Stimulated activated CD4-positive, alpha-beta T cell treated with anti-CD3 and anti-CD28 coated beads, Interleukin-12 subunit alpha, Interleukin-12 subunit beta, amount 100 ng/mL, for 24 hours (primary cell): ENCODE data around the gene TLCD2.
"Not testable (repeated sequence)": the region's sequence is repeated elsewhere in the genome, so short reads cannot be mapped to it uniquely, and the experiment has no call there.

Experiments
- DNase-seq, 2 experiments: peaks; one replicate each; pipeline ENCODE4 v3.0.0-alpha.2; 2020; ENCODE audit warnings: low read depth in 2 of 2

TLCD2 gene, protein sequence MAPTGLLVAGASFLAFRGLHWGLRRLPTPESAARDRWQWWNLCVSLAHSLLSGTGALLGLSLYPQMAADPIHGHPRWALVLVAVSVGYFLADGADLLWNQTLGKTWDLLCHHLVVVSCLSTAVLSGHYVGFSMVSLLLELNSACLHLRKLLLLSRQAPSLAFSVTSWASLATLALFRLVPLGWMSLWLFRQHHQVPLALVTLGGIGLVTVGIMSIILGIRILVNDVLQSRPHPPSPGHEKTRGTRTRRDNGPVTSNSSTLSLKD

DNA sequence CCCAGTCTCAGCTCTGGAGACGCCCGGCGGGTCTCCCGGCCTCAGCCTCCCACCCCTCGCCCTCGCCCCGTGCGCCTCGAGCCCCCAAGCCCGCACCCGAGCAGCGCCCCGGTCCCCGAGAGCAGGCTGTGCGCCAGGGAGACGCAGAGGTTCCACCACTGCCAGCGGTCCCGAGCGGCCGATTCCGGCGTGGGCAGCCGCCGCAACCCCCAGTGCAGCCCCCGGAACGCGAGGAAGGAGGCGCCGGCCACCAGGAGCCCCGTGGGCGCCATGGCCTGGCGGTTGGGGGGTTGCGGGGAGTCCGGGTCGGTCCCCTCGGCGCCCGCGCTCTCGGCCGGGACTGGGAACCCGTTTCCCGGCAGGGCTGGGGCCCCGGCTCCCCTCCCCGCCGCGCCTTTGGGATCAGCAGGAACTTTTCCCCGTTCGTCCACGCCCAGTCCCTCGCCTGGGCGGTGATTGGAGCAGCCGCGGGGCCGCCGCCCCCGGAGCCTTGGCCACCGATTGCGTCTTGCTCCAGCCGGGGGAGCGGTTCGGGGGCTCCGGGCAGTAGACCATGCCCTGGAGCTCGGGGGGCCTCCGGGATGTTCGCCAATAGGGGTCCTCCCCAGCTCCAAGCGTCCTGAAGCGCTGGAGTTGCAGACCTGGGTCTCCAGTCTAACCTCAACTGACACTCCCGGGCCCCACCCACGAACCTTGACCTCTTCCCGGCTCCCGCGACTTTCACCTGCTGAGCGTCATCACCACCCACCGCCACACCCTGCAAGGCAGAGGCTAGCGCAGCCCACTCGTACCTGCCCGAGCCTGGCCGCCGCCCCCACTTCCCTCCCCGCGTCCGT, at the start of gene TLCD2:
Gene TLCD2 (minus strand): TSS at position 407 of the 836 bp plus-strand sequence. CDS start 135 bp downstream, at position 272.
- DNase-seq, result no peak

DNA sequence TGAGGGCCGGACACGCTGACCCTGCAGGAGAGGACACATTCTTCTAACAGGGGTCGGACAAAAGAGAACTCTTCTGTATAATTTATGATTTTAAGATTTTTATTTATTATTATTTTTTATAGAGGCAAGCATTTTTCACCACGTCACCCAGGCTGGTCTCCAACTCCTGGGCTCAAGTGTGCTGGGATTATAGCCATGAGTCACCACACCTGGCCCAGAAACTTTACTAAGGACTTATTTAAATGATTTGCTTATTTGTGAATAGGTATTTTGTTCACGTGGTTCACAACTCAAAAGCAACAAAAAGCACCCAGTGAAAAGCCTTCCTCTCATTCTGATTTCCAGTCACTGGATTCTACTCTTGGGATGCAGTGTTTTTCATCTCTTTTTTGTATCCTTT, 49.4 kb upstream of the TLCD2 start:
- DNase-seq, result no peak

DNA sequence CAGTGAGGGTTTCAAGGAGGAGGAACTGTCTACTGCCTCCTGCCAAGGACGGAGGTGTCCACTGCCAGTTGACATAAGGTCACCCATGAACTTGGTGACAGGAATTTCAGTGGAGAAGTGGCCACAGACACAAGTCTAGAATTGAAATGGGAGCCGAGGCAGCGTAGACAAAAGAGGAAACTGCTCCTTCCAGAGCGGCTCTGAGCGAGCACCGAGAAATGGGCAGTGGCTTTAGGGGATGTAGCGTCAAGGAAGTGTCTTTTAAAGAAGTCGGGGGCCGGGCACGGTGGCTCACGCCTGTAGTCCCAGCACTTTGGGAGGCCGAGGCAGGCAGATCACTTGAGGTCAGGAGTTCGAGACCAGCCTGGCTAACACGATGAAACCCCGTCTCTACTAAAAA, 48.6 kb upstream of the TLCD2 start:
- DNase-seq, result no peak

DNA sequence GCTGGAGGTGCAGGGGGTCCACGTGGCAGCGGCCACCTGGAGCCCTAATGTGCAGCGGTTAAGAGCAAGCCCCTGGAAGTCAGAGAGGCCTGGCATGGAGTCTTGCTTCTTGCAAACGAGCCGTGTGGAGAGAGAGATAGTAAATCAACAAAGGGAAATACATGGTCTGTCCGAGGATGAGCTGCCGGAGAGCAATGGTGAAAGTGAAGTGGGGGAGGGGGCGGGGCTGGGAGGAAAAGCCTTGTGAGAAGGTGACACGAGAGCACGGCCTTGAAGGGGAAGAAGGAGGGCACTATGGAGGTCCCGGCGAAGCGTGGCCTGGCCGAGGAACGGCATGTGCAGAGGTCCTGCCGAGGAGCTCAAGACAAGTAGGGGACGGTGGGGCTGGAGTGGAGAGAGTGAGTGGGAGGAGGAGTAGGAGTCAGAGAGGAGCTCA, 45.7 kb upstream of the TLCD2 start:
- no peak for DNase-seq

DNA sequence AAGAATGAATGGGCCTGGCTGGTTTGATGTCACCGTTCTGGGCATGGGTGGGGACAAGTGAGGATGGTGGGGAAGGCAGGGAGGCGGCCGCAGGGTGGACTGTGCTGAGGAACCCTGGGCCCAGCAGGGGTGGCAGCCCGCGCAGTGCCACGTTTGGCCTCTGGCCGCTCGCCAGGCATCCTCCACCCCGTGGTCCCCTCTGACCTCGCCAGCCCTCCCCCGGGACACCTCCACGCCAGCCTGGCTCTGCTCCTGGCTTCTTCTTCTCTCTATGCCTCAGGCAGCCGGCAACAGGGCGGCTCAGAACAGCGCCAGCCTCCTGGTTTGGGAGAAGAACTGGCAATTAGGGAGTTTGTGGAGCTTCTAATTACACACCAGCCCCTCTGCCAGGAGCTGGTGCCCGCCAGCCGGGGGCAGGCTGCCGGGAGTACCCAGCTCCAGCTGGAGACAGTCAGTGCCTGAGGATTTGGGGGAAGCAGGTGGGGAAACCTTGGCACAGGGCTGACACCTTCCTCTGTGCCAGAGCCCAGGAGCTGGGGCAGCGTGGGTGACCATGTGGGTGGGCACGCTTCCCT, 45.2 kb upstream of the TLCD2 start:
- DNase-seq, result no peak

DNA sequence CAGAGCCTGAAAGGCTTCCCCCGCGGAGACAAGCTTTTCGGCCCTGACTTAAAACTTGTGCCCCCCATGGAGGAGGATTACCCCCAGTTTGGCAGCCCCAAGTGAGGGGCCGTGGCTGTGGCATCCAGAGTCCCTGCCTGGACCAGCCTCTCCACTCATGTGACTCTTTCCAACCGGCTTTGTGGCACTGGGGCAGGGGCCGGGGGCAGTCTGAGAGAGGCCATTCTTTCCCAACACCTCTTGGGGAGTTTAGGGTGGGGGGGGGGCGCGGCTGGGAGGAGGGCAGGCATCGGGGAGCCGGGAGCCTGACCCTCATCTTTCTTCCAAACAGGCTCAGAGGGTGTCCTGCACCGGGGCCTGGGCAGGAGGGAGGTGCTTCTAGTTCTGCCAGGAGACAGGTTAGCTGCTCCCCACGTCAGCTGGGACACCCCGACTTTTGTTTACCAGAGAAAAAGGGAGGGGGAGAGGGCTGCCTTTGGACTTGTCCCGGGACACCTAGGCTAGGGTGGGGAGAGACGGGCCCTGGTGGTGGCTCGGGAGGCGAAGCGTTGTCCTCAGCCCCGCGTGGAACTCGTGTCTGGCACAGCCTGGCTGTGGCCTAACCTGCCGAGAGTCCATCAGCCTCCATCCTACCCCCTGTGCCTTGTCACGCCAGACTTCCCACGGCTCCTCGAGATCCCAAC, 44.4 kb upstream of the TLCD2 start:
- DNase-seq, result no peak

DNA sequence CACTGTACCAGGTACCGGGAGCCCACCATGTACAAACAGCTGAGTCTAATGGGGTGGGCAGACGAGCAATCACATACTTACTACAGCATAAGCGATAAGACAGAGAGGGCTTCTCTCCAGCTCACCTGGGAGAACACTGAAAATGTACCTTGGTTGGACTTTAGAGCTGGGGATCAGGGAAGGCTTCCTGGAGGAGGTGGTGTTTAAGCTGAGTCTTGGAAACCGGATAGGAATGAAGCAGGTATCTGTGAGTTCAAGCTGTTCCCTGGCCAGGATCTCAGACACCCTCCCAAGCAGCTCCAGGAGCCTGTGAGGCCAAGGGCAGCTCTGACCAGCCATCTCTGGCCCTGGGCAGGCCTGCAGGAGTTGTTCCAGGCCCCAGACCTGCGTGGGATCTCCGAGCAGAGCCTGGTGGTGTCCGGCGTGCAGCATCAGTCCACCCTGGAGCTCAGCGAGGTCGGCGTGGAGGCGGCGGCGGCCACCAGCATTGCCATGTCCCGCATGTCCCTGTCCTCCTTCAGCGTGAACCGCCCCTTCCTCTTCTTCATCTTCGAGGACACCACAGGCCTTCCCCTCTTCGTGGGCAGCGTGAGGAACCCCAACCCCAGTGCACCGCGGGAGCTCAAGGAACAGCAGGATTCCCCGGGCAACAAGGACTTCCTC, 43.7 kb upstream of the TLCD2 start:
- no peak for DNase-seq

DNA sequence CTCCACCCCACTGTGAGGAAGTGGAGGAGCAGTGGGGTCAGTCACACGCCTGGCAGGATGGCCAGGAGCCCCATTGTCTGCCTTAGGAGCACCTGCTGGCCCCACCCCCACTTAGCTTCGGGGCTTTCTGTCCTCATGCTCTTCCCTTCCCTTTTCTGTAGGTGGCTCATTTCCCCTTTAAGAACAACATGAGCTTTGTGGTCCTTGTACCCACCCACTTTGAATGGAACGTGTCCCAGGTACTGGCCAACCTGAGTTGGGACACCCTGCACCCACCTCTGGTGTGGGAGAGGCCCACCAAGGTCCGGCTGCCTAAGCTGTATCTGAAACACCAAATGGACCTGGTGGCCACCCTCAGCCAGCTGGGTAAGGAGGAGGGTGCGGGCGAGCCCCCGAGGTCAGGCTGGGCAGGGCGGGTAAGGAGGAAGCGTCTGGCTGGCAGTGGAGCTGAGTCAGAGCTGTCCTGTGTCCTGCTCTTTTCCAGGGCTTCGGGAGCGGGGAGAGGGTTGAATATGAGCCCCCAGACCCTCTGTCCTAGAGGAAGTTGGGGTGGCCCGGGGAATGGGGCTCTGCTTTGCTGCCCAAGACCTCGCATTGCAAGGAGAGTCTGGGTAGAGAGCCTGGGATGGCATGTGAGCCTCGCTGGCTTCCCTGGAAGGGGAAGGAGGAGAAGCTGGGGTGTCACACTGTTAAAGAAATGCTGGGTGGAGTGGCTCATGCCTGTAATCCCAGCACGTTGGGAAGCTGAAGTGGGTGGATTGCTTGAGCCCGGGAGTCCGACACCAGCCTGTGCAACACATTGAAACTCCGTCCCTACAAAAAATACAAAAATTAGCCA, 42.5 kb upstream of the TLCD2 start:
- DNase-seq, result no peak

DNA sequence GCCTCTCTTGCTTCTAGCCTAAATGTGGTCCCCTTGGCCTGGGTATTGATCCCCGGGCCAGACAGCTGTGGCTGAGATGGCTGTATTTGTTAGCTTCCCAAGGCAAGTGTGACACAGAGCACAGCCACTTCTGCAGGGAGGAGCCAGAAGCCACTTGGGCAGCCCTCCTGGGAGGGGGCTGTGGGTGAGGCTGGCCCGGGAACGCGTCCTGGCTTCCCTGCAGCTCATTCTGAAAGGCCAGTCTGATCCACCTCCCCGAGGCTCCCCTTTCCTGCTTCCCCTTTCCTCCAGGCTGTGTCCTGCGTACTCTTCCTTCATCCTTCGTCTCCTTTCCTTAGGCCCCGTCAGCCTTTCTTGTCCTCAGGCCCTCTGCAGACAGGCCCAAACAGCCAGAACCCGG, 40.5 kb upstream of the TLCD2 start:
- no peak for DNase-seq

DNA sequence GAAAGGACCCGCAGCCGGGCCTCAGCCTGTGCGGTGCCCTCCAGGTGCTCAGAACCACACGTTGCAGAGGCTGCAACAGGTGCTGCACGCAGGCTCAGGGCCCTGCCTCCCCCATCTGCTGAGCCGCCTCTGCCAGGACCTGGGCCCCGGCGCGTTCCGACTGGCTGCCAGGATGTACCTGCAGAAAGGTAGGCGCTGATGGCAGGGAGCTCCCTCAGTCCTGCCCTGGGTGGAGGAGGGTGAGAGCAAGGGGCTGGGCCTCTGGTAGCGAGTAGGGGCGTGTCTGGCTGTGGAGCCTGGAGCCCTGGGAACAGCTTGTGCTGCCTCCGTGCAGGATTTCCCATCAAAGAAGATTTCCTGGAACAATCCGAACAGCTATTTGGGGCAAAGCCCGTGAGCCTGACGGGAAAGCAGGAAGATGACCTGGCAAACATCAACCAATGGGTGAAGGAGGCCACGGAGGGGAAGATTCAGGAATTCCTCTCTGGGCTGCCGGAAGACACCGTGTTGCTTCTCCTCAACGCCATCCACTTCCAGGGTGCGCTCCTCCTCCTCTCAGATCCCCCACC, 36.9 kb upstream of the TLCD2 start:
- no peak for DNase-seq

DNA sequence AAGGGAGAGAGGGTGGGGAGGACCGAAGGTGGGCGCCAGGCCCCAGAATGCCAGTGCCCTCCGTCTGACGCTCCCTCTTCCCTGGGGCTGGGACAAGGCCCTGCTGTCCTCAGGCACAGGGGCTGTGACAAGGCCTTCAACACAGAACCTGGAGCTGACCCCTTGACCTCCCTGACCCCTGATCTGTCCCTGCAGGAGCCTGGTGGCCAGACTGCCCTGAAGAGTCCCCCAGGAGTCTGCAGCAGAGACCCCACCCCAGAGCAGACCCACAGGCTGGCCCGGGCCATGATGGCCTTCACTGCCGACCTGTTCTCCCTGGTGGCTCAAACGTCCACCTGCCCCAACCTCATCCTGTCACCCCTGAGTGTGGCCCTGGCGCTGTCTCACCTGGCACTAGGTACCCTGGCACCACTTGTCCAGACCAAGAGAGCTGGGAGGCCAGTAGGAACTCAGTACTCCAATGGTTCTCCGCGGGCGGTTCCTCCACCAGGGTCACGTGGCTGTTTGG, 35.4 kb upstream of the TLCD2 start:
- no peak for DNase-seq

DNA sequence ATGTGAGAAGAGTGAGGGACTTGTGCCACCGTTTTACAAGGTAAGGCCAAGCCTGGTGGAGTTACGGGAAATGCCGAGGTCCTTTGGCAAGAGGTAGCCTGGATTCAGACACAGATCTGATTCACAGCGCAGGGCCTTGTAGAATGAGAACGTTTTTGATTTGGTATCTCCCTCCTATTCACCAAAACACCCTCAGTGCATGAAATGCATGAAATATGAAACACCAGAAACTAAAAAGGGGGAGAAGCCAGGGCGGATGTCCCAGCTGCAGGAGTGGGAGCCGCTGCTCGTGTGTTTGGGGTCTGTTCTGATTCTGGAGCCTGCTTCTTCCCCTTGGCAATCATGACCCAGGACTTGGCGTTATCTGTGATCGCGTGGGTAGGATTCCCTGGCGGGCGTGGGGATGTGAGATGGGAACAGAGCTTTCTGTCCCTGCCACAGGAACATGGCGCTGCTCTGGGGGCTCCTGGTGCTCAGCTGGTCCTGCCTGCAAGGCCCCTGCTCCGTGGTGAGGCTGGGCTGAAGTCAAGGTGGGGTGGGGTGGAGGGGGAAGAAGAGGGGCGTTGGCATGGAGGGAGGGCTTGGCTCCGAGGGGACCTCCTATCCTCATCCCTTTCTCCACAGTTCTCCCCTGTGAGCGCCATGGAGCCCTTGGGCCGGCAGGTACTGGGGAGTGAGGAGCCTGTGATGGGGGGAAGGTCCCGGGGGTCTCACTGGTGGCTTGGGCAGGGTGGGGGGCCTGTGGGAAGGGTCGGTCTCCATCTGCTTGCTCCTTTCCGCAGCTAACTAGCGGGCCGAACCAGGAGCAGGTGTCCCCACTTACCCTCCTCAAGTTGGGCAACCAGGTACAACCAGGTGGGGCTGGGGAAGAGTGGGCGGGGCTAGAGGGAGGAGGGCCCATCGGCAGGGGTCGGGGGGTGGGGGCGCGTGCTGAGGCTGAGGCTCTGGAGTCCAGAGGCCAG, 34.7 kb upstream of the TLCD2 start:
- no peak for DNase-seq

DNA sequence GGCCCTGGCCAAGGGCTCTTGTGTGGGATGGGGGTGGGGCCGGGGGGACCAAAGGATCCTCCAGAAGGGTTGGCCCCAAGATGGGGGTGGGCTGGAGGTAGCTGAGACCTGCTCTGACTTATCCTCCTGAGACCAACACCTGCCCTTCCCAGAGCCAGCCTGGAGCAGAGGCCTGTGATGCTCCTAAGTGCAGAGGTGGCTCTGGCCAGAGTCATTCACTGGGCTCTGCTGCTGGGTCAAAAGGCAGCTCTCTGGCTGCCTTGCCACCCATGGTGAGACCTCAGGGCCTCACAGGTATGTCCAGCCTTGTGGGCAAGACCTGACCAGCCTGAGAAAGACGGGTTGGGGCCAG, 32.9 kb upstream of the TLCD2 start:
- no peak for DNase-seq

DNA sequence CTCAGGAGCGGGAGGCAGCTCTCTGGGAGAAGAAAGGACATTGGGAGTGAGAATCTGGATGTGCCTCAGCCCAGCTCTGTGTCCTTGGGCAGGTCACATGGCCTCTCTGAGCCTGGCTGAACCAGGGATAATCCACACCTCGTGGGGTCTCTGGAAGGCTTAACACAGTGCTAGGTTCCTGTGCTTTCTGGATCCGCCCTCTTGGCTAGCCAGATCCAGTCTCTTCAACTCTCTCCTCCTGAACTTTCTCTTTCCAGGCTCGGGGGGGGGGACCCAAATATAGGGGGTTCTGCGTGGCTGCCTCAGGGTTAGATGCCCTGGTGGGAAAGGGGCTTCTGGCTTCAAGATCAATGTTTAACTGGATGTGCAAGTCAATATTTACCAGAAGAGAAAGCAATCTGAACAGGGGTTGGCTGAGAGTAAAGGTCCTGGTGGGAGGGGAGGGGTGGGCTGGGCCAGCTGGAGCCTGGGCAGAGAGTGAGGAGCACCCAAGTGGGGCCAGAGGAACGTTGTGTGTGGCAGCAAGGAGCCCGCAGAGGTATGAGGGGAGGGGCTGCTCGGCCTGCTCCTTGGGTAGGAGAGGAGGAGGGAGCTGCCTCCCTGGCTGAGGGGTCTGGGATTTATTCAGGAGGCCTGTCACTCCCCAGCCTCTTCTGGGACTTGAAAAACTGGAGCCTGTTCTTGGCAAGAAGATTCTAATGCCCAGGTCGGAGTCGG, 32.4 kb upstream of the TLCD2 start, which contains the start of gene SERPINF2:
Gene SERPINF2 (plus strand): TSS at position 501 of the 717 bp plus-strand sequence. CDS start 2,125 bp downstream, outside the sequence.
- DNase-seq, result no peak

DNA sequence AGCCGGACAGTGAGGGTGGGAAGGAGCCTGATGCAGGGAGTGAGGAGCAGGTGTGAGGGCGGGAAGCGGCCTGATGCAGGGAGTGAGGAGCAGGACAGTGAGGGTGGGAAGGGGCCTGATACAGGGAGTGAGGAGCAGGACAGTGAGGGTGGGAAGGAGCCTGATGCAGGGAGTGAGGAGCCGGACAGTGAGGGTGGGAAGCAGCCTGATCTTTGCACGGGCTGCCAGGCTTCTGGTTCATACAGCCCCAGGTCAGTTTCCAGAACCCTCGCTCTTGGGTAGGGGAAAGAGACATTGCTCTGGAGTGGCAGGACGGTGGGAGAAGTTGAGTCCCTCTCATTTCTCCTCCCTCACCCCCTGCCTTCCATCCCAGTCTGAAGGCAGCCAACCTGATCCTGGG, 31.7 kb upstream of the TLCD2 start:
- not testable (repeated sequence) for DNase-seq

DNA sequence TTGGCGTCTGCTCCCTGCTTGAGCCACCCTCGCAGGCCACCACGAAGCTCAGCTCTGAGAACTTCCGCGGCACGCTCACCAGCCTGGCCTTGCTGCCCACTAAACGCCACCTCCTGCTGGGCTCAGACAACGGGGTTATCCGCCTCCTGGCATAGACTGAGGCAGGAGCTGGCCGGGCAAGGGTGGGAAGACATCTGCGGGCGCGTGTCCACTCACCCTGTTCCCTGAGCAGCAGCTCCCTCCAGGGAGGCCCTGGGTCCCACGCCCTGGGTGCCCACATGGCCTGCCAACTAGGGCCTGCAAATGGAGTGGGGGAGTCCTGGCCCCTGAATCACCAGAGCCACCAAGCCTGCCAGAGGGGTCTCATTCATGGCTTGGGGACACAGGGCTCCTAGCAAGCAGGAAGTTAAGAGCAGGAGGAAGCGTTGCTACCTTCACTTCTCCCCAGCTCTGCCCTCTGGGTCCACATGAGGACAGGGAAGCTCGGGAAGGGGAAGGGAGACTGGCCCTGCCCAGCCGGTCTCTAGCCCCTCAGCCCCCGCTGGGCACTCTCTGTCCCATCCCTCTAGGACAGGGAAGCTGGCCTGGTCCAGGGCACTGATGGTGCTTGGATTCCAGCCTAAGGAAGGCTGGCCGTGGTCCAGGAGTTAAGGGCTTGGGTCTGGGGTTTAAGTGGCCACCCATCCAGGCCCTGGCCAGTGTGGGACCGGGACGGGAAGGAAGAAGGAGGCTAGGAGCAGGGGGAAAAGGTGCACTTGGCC, 27.5 kb upstream of the TLCD2 start:
- no peak for DNase-seq
